Ureter (tissue), 1 donor: ENCODE data around the gene TMEM158. TPM values are rescaled to one million over a fixed set of nuclear protein-coding genes. Genes with fewer than 3 reads are reported as not detected.

ENCODE experiments used
- DNase-seq: peaks from one replicate; pipeline ENCODE4 v3.0.0-alpha.2; 2020; ENCODE audit warnings: low spot score
- total RNA-seq: library from RNA; stranded (reverse); gene quantifications from one replicate; pipeline ENCODE4 v1.2.4, GENCODE V29; 2023
- donor health status: DM: yes; HTN: yes; CAD: no.

The TMEM158 gene
- total RNA-seq: 6.5 TPM

DNA sequence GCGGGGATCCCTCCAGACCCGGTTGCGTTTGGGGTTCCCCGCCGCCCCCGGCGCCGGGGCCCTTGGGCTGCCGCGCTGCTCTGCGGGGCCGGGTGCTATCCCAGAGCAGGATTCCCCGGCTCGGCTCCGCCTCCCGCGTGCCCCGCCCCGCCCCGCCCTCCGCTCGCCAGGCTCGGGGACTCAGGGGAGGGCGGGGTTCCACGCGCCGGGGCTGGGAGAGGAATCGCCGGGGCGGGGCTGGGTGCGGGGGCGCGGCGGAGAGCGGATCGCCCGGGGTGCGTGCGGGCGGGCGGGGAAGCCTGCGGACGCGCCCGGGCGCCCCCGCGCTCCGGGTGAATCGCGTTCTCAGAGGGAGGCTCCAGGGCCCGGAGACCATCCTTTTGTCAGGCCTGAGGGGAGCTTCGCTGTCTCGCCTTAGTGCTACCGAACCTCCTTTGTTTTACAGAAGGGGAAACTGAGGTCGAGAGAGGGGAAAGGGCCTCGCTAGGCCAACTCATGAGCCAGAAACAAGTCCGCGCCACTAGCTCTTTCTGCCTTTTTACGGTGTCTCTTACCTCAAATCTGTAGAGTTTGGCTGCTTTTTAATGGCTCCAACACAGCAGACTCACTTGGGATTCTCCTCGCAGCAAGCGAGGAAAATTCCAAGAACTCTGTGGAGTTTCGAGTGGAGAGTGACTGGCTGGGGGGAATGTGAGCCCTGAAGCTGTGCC is at the start of gene TMEM158:
TSS of gene TMEM158 (minus strand) at position 82 of the 710 bp plus-strand sequence. CDS start 260 bp downstream, outside the sequence.
- DNase-seq: peak; percentile 79

DNA sequence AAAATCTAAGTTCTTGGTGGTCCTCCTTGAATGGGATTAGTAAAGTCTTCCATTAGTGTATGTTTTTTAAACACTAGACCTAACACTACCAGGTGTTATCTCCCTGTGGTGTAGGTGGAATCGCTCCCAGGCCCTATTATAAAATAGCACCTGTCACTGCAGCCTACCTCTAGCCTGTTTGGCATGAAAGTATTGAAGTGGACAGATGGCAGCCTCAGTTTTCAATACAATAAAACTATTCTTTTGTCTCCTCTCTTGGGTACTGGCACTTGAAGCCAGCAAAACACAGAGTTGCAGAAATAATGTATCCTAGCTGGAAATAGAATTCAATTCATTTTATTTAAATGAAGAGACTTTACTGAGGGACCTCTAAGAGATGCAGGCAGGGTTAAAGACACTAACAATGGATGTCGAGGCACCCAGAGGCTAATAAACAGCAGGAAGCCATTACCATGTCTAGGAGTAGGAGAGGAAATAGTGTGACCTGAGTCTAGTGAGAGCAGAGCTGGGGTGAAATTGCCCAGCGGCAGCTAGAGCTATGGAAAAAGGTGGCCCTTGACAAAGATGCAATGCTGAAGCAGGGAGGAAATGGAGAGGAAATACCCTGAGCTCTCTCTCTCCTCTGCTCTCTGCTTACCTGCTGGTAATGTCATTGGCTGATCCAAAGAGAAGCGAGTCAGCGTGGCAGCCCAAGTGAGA is 49.1 kb upstream of the TMEM158 start:
- DNase-seq: no peak

GRCh38 chr3:45273681-45274515 is 47.8 kb upstream of the TMEM158 start:
- no peak for DNase-seq

- DNase-seq: no peak
Observed at GRCh38 chr3:45272828-45273470, 46.9 kb upstream of the TMEM158 start.

GRCh38 chr3:45272032-45272810 is 46.1 kb upstream of the TMEM158 start:
- DNase-seq: no peak

DNA sequence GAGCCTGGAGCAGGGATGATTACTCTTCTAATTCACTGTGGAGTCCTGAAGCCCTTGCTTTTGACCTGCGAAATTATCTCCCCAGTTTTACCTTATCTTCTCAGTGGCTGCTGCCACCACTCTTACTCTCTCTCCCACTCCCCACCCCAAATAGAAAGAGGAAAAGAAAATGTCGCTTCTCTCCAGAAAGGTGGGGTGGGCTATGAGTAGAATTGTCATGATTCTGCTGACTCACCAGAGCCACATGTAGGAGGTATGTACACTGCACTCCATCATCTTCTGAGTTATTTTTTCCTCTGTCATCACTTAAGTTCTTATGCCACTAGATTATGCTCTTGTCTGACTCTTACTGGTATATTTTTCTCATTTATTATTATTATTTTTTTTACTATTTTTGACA is 43.9 kb upstream of the TMEM158 start:
- no peak for DNase-seq

GRCh38 chr3:45267097-45267496 is 41.0 kb upstream of the TMEM158 start:
- DNase-seq: no peak

DNA sequence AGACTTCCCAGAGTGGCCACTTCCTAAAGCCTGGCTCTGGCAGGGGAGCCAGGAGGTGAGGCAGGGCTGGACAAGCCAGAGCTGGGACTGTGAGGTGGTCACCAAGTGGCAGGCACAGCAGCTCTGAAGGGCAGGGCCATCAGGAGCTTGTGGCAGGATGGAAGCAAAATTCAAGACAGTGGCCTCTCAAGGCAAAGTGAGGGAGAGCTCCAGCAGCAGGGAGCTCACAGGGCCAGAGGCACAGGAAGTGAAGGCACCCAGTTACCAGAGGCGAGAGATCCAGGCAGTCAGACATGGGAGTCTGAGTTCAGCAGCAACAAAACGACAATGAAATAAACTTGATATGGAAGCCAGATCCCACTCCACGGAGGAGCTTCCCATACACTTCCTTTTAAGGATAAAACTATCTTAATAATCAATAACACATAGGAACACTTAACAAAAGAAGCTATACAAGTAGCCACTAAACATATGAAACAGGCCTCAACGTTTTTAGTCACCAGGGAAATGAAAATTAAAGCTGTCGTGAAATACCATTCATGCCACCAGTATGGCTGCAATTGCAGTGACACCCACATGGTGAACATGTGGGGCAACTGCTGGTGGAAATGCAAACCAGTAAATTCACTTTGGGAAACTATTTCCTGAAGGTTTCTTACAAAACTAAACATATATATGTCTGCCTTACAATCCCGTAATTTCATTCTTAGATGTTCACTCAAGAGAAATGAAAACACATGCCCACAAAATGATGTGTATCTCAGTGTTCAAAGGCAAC is 35.4 kb upstream of the TMEM158 start:
- DNase-seq: no peak

DNA sequence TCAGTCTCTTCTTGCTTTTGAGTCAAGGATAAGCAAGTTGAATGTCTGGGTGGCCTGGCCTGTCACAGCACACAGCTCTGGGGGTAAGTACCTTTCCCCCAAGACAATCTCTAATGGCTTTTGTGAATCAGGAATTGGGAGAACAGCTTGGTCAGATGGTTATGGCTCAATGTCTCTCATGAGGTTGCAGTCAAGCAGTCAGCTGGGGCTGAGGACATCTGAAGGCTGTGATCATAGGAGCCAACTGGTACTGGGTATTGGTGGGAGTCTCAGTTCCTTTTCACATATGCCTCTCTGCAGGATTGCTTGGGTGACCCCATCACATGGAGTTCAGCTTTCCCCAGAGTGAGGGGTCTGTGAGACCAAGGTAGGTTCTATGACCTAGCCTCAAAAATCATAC is 33.0 kb upstream of the TMEM158 start:
- no peak for DNase-seq

GRCh38 chr3:45258317-45258716 is 32.2 kb upstream of the TMEM158 start:
- DNase-seq: no peak

DNA sequence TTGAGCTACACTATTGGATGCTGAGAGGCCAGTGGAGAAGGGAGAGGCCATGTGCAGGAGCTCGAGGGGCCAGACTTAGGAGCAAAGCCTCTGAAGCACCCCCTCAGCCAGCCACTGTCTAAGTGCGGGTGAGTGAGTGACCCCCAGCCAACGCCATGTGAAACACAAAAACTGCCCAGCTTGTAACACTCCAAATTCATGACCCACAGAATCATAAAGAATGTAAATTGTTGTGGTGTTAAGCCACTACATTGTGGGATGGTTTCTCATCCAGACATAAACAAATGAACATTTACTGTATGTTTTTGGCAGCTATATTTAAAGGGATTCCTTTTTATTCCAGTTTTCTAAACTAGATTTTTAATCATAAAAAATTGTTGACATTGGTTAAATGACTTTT is 27.2 kb upstream of the TMEM158 start:
- no peak for DNase-seq

- no peak for DNase-seq
Observed at GRCh38 chr3:45252826-45253225, 26.7 kb upstream of the TMEM158 start.

GRCh38 chr3:45249391-45249790 is 23.3 kb upstream of the TMEM158 start:
- DNase-seq: no peak

GRCh38 chr3:45246241-45246640 is 20.2 kb upstream of the TMEM158 start:
- no peak for DNase-seq

- DNase-seq: no peak
Observed at GRCh38 chr3:45244356-45244755, 18.3 kb upstream of the TMEM158 start.

GRCh38 chr3:45241206-45241605 is 15.1 kb upstream of the TMEM158 start:
- DNase-seq: no peak

- no peak for DNase-seq
Observed at GRCh38 chr3:45240292-45240691, 14.2 kb upstream of the TMEM158 start.

DNA sequence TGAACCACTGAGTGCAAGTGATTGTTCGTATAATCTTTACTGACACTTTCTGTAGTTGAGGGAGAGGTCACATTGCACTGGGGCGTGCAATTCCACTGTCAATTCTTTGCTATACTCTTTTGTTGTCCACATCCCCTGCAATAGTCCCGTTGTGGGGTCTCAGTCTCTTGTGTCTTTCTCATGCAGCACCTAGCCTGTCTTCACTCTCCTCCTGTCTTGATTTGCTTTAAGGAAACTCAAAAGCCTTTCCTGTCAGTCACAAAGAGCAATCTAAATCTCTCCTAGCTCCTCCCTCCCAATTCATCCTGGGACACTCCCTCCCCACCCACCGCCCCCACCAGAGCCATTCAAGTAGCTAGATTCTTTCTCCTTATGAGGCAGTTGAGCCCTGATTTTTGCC is 13.2 kb upstream of the TMEM158 start:
- no peak for DNase-seq

- DNase-seq: no peak
Observed at GRCh38 chr3:45236964-45237363, 10.9 kb upstream of the TMEM158 start.

- no peak for DNase-seq
Observed at GRCh38 chr3:45235409-45235808, 9.3 kb upstream of the TMEM158 start.
